ENCODE measurements around the gene SPNS2. TPM values are rescaled to one million over a fixed set of nuclear protein-coding genes. Genes with fewer than 3 reads are reported as not detected.

The SPNS2 gene
- polyA plus RNA-seq, 1 donor (not counting 4 experiments of a cell fraction or from before 2014, with no cell fraction given): 0.10 TPM

GRCh38 chr17:4485676-4486646 is 12.7 kb upstream of the SPNS2 start:
- Histone ChIP-seq H3K9ac (ENCODE audit: control insufficient read depth, extremely low read depth, insufficient read depth, low read length) (no peak overlapping the region), H2AFZ (ENCODE audit: control insufficient read depth, low read length) (no peak overlapping the region), H3K27me3 (ENCODE audit: control insufficient read depth, extremely low read depth, insufficient read depth, low read length) (no peaks in the 10 kb centered on the region), H4K20me1 (ENCODE audit: control insufficient read depth, extremely low read depth, insufficient read depth, low read length) (no peaks in the 10 kb centered on the region), H3K4me2 (ENCODE audit: control insufficient read depth, extremely low read depth, insufficient read depth, low read depth, low read length) (no peak overlapping the region), H3K27ac (ENCODE audit: control insufficient read depth, insufficient read depth, low read length) (no peak overlapping the region), H3K9me3 (ENCODE audit: control insufficient read depth, low read depth, low read length) (no peaks in the 10 kb centered on the region), H3K9me1 (ENCODE audit: control insufficient read depth, extremely low read depth, insufficient read depth, low read length) (no peaks in the 10 kb centered on the region), H3K79me2 (ENCODE audit: control insufficient read depth, insufficient read depth, low read length) (no peaks in the 10 kb centered on the region), H3K4me1 (ENCODE audit: control insufficient read depth, extremely low read depth, insufficient read depth, low read length) (peaks cover 17% of the 10 kb centered on the region), H3K4me3 (ENCODE audit: control insufficient read depth in 2 of 3, extremely low read depth in 1 of 3, insufficient read depth in 2 of 3, low read depth in 1 of 3, low read length in 3 of 3) (no peak overlapping the region), H3K36me3 (ENCODE audit: control insufficient read depth in 2 of 2, extremely low read depth in 1 of 2, insufficient read depth in 2 of 2, low read length in 2 of 2) (no peaks in the 10 kb centered on the region)
- dilution Hi-C loops (cut with MboI; ENCODE audit: extremely low pct_ligation_motif_present, low sequenced_read_pairs): no loop called here
- FAIRE-seq (no peak), DNase-seq (ENCODE audit: low read depth, low spot score) (no peak)
- TF ChIP-seq CTCF (optimal IDR thresholded peaks at IDR 0.05 in 1 of 3, IDR thresholded peaks at IDR 0.05 in 1 of 3, conservative IDR thresholded peaks at IDR 0.05 in 1 of 3; ENCODE audit: extremely low read depth in 1 of 3, insufficient read depth in 2 of 3, low read length in 3 of 3) (no peak), EZH2 (IDR thresholded peaks at IDR 0.05; ENCODE audit: low read length) (no peak)

DNA sequence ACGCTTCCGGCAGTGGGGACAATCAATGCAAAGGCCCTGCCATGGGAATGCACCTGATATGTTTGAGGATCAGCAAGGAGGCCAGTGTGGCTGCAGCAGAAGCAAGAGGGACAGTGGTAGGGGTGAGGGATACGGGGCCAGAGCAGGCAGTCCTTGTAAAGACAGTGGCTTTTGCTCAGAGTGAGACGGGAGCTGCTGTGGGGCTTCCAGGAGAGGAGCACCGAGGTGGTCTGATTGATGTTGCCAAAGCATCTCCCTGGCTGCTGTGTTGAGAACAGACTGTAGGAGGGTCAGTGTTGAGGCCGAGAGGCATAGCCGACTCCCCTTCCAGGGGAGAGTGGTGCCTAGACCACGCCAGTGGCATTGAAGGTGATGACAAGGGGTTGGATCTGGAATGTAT is 11.4 kb upstream of the SPNS2 start:
- Histone ChIP-seq H3K36me3 (ENCODE audit: control insufficient read depth in 2 of 2, extremely low read depth in 1 of 2, insufficient read depth in 2 of 2, low read length in 2 of 2) (no peaks in the 10 kb centered on the region), H3K4me1 (ENCODE audit: control insufficient read depth, extremely low read depth, insufficient read depth, low read length) (peaks cover 17% of the 10 kb centered on the region), H4K20me1 (ENCODE audit: control insufficient read depth, extremely low read depth, insufficient read depth, low read length) (no peaks in the 10 kb centered on the region), H3K9me1 (ENCODE audit: control insufficient read depth, extremely low read depth, insufficient read depth, low read length) (no peaks in the 10 kb centered on the region), H3K79me2 (ENCODE audit: control insufficient read depth, insufficient read depth, low read length) (no peaks in the 10 kb centered on the region), H3K4me3 (ENCODE audit: control insufficient read depth in 2 of 3, extremely low read depth in 1 of 3, insufficient read depth in 2 of 3, low read depth in 1 of 3, low read length in 3 of 3) (no peak overlapping the region), H2AFZ (ENCODE audit: control insufficient read depth, low read length) (no peak overlapping the region), H3K4me2 (ENCODE audit: control insufficient read depth, extremely low read depth, insufficient read depth, low read depth, low read length) (no peak overlapping the region), H3K27ac (ENCODE audit: control insufficient read depth, insufficient read depth, low read length) (no peak overlapping the region), H3K9me3 (ENCODE audit: control insufficient read depth, low read depth, low read length) (no peaks in the 10 kb centered on the region), H3K27me3 (ENCODE audit: control insufficient read depth, extremely low read depth, insufficient read depth, low read length) (no peaks in the 10 kb centered on the region), H3K9ac (ENCODE audit: control insufficient read depth, extremely low read depth, insufficient read depth, low read length) (no peak overlapping the region)
- FAIRE-seq (no peak), DNase-seq (ENCODE audit: low read depth, low spot score) (no peak)
- dilution Hi-C loops (cut with MboI; ENCODE audit: extremely low pct_ligation_motif_present, low sequenced_read_pairs): no loop called here
- TF ChIP-seq EZH2 (IDR thresholded peaks at IDR 0.05; ENCODE audit: low read length): no peak
- TF ChIP-seq CTCF (optimal IDR thresholded peaks at IDR 0.05 in 1 of 3, IDR thresholded peaks at IDR 0.05 in 1 of 3, conservative IDR thresholded peaks at IDR 0.05 in 1 of 3; ENCODE audit: extremely low read depth in 1 of 3, insufficient read depth in 2 of 3, low read length in 3 of 3): no peak
